MCF 10A (cell line): Measurements from ENCODE around the gene ARHGEF18. TPM values are rescaled to one million over a fixed set of nuclear protein-coding genes. Genes with fewer than 3 reads are reported as not detected.
"Not testable (repeated sequence)": the region's sequence is repeated elsewhere in the genome, so short reads cannot be mapped to it uniquely, and the experiment has no call there.

Experiments
- BruUV-seq: library from RNA; stranded (reverse); fragments of 400-500 nt; replicated peaks from 2 replicates; lab custom pipeline; 2021; lab: Mats Ljungman, UMichigan
- CTCF ChIA-PET: fragments of 300-600 bp; sonication (Branson Sonifier 250); formaldehyde crosslinking; extraction: SDS; loops from one replicate; lab custom pipeline; 2021; ENCODE audit warnings: antibody characterized with exemption, inconsistent platforms; lab: Yijun Ruan, JAX
- POLR2A ChIA-PET: fragments of 300-600, 350-650 bp; sonication (Branson Sonifier 250); formaldehyde crosslinking; extraction: SDS; loops from one replicate; lab custom pipeline; 2020; ENCODE audit warnings: antibody characterized with exemption, inconsistent platforms; lab: Yijun Ruan, JAX
- DNase-seq: peaks from one replicate; pipeline ENCODE4 v3.0.0-alpha.2; 2018; ENCODE audit not compliant: unreplicated experiment
- H3K27ac Mint-ChIP-seq: one replicate; pipeline ENCODE4 v1.8.0; 2022; ENCODE audit warnings: mild to moderate bottlenecking, low read depth, mixed read lengths; ENCODE audit not compliant: unreplicated experiment
- H3K27me3 Mint-ChIP-seq: one replicate; pipeline ENCODE4 v1.8.0; 2022; ENCODE audit warnings: mixed read lengths; ENCODE audit not compliant: insufficient read depth, unreplicated experiment
- H3K36me3 Mint-ChIP-seq: one replicate; pipeline ENCODE4 v1.8.0; 2022; ENCODE audit warnings: mild to moderate bottlenecking, moderate library complexity, mixed read lengths; ENCODE audit not compliant: insufficient read depth, unreplicated experiment
- H3K4me1 Mint-ChIP-seq: one replicate; pipeline ENCODE4 v1.8.0; 2022; ENCODE audit warnings: mixed read lengths; ENCODE audit not compliant: insufficient read depth, unreplicated experiment
- H3K4me3 Mint-ChIP-seq: one replicate; pipeline ENCODE4 v1.8.0; 2022; ENCODE audit warnings: mild to moderate bottlenecking, moderate library complexity, mixed read lengths; ENCODE audit not compliant: unreplicated experiment
- H3K9me3 Mint-ChIP-seq: one replicate; pipeline ENCODE4 v1.8.0; 2022; ENCODE audit warnings: mixed read lengths; ENCODE audit not compliant: unreplicated experiment
- intact Hi-C: fragments of 100-400 bp; cut with micrococcal nuclease; formaldehyde crosslinking; loops from 2 replicates; pipeline ENCODE4 v1.14.1; 2022
- total RNA-seq: library from RNA; stranded (reverse); gene quantifications from 2 replicates; pipeline ENCODE4 v1.2.3, GENCODE V29; 2022
- TF ChIP-seq, protein P1 (sequence below): fragments of 200-600 bp; IDR thresholded peaks from one replicate; pipeline ENCODE4 v1.8.0; 2022; ENCODE audit warnings: antibody characterized with exemption, mild to moderate bottlenecking; ENCODE audit not compliant: unreplicated experiment

The ARHGEF18 gene
- total RNA-seq, 1 experiment from 2014 or later: 31.5 TPM

DNA sequence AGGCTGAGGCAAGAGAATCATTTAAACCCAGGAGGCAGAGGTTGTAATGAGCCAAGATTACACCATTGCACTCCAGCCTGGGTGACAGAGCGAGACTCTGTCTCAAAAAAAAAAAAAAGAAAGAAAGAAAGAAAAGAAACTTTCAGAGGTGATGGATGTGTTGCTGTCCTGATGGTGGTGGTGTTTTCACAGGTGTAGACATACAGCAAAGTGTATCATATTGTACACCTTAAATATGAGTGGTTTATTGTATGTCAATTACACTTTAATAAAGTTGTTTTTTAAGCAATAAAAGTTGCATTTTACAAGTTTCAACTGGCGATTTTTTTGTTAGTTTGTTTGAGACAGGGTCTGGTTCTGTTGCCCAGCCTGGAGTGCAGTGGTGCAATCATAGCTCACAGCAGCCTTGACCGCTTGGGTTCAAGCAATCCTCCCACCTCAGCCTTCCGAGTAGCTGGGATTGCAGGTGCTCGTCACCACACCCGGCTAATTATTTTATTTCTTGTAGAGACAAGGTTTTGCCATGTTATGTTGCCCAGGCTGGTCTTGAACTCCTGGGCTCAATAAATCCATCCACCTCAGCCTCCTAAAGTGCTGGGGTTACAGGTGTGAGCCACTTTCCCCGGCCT lies 41.0 kb upstream of the ARHGEF18 start:
- CTCF ChIA-PET: no interaction called here
- peaks cover 11% of the 10 kb centered on the region for H3K27me3 Mint-ChIP-seq

DNA sequence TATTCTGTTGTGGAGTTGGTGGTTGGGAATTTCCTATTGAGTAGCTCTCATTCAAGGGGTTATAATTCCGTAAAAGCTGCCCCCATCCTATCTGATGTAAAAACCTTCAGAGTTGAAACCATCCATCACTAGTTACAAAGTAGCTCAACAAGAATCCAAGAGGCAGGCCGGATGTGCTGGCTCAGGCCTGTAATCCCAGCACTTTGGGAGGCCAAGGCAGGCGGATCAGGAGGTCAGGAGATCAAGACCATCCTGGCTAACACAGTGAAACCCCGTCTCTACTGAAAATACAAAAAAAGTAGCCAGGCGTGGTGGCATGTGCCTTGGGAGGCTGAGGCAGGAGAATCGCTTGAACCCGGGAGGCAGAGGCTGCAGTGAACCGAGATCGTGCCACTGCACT lies 40.4 kb upstream of the ARHGEF18 start:
- intact Hi-C loops, DNase-seq, H3K4me1 Mint-ChIP-seq, H3K36me3 Mint-ChIP-seq, H3K4me3 Mint-ChIP-seq, H3K9me3 Mint-ChIP-seq, BruUV-seq, POLR2A ChIA-PET, CTCF ChIA-PET, H3K27ac Mint-ChIP-seq, H3K27me3 Mint-ChIP-seq: not testable (repeated sequence)

More for the DNA sequence above, 41.0 kb upstream of the ARHGEF18 start:
- Mint-ChIP-seq H3K4me3 (no peak overlapping the region), H3K4me1 (peaks cover 5% of the 10 kb centered on the region), H3K36me3 (no peaks in the 10 kb centered on the region), H3K27ac (no peak overlapping the region), H3K9me3 (no peaks in the 10 kb centered on the region)
- TF ChIP-seq, protein P1, sequence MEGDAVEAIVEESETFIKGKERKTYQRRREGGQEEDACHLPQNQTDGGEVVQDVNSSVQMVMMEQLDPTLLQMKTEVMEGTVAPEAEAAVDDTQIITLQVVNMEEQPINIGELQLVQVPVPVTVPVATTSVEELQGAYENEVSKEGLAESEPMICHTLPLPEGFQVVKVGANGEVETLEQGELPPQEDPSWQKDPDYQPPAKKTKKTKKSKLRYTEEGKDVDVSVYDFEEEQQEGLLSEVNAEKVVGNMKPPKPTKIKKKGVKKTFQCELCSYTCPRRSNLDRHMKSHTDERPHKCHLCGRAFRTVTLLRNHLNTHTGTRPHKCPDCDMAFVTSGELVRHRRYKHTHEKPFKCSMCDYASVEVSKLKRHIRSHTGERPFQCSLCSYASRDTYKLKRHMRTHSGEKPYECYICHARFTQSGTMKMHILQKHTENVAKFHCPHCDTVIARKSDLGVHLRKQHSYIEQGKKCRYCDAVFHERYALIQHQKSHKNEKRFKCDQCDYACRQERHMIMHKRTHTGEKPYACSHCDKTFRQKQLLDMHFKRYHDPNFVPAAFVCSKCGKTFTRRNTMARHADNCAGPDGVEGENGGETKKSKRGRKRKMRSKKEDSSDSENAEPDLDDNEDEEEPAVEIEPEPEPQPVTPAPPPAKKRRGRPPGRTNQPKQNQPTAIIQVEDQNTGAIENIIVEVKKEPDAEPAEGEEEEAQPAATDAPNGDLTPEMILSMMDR: no peak
- intact Hi-C loops: no loop called here
- POLR2A ChIA-PET: no interaction called here
- BruUV-seq: no TSS peak
- DNase-seq: no peak

GRCh38 chr19:7311911-7312310 lies 36.8 kb upstream of the ARHGEF18 start:
- no peak for DNase-seq
- intact Hi-C loops: no loop called here
- CTCF ChIA-PET: no interaction called here
- no peaks in the 10 kb centered on the region for H3K36me3 Mint-ChIP-seq
- no peak overlapping the region for H3K27ac Mint-ChIP-seq
- H3K9me3 Mint-ChIP-seq: no peaks in the 10 kb centered on the region
- BruUV-seq: no TSS peak
- TF ChIP-seq, protein P1: no peak
- H3K4me1 Mint-ChIP-seq: peaks cover 5% of the 10 kb centered on the region
- POLR2A ChIA-PET: no interaction called here
- no peaks in the 10 kb centered on the region for H3K27me3 Mint-ChIP-seq
- no peak overlapping the region for H3K4me3 Mint-ChIP-seq

- no peak overlapping the region for H3K4me3 Mint-ChIP-seq
- intact Hi-C loops: no loop called here
- peaks cover 5% of the 10 kb centered on the region for H3K4me1 Mint-ChIP-seq
- TF ChIP-seq, protein P1: no peak
- no peaks in the 10 kb centered on the region for H3K36me3 Mint-ChIP-seq
- H3K27me3 Mint-ChIP-seq: no peaks in the 10 kb centered on the region
- ChIA-PET POLR2A (no interaction called here), CTCF (no interaction called here)
- BruUV-seq: no TSS peak
- no peaks in the 10 kb centered on the region for H3K9me3 Mint-ChIP-seq
- no peak overlapping the region for H3K27ac Mint-ChIP-seq
- DNase-seq: no peak
These were observed 35.9 kb upstream of the ARHGEF18 start for GRCh38 chr19:7312816-7313215.
